Prostate gland (tissue), 2 donors: ENCODE measurements around the gene VGF.

Source experiments
- POLR2AphosphoS5 ChIP-seq: sonication (generic); formaldehyde crosslinking; IDR thresholded peaks from one replicate; pipeline ENCODE4 v1.6.1; 2017; ENCODE audit warnings: antibody characterized with exemption
- TF ChIP-seq, protein P1 (sequence below), 4 experiments: fragments of 200-600 bp in 2 of 4; fragments of 450-650 bp in 2 of 4; sonication (generic) in 2 of 4; IDR thresholded peaks; 1 replicate in 3 of 4; 2 replicates in 1 of 4; pipeline ENCODE4 v1.5.1; 2016 to 2019; ENCODE audit warnings: antibody characterized with exemption in 4 of 4, mild to moderate bottlenecking in 2 of 4, moderate library complexity in 2 of 4

DNA sequence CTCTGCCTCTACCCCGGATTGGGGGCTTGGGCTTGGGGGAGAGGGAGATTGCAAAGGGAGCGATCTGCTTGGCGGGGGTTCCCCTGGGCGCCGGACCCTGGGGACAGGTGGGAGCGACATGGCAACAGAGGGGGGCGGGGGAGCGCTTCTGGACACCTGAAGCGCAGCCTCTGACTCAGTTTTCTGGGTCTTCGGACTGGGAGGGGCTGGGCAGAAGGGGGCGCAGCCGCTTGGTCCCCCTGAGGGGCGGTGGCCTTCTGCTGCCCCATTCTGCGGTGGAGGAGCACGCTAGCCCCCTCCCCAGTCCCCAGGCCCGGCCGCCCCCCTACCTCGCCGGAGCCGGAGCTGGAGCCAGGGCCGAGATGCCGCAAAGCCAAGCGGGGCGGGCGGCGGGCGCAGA is 14.3 kb upstream of the VGF start:
- no peak for TF ChIP-seq POLR2AphosphoS5
- TF ChIP-seq, protein P1, sequence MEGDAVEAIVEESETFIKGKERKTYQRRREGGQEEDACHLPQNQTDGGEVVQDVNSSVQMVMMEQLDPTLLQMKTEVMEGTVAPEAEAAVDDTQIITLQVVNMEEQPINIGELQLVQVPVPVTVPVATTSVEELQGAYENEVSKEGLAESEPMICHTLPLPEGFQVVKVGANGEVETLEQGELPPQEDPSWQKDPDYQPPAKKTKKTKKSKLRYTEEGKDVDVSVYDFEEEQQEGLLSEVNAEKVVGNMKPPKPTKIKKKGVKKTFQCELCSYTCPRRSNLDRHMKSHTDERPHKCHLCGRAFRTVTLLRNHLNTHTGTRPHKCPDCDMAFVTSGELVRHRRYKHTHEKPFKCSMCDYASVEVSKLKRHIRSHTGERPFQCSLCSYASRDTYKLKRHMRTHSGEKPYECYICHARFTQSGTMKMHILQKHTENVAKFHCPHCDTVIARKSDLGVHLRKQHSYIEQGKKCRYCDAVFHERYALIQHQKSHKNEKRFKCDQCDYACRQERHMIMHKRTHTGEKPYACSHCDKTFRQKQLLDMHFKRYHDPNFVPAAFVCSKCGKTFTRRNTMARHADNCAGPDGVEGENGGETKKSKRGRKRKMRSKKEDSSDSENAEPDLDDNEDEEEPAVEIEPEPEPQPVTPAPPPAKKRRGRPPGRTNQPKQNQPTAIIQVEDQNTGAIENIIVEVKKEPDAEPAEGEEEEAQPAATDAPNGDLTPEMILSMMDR (IDR thresholded peaks at IDR 0.05), result no peak
